K562 (cell line): ENCODE results near the gene GFRA4.

Experiments
- CREB3L1 ChIP-seq: fragments of 450-650 bp; IDR thresholded peaks from 2 replicates; pipeline ENCODE4 v1.6.1; 2014; ENCODE audit warnings: low read depth, mild to moderate bottlenecking, moderate library complexity, borderline replicate concordance
- ESRRA ChIP-seq: fragments of 450-650 bp; IDR thresholded peaks from 2 replicates; pipeline ENCODE4 v1.6.1; 2014; ENCODE audit warnings: low read depth, mild to moderate bottlenecking, moderate library complexity, borderline replicate concordance
- MITF ChIP-seq: IDR thresholded peaks from 2 replicates; pipeline ENCODE4 v1.6.1; 2014; ENCODE audit warnings: antibody characterized with exemption
- NRF1 ChIP-seq, 2 experiments: fragments of 450-650 bp; IDR thresholded peaks in 1 of 2; conservative IDR thresholded peaks in 1 of 2; 2 replicates each; pipeline ENCODE4 v1.6.1; 2014; ENCODE audit warnings: mild to moderate bottlenecking in 2 of 2
- SMARCA5 ChIP-seq: fragments of 450-650 bp; IDR thresholded peaks from 2 replicates; pipeline ENCODE4 v1.6.1; 2016
- UBTF ChIP-seq, 2 experiments: IDR thresholded peaks; 2 replicates each; pipeline ENCODE4 v1.6.1; 2012; ENCODE audit warnings: improper control_type of control experiment in 2 of 2, low read depth in 2 of 2, low read length in 2 of 2, borderline replicate concordance in 1 of 2

- TF ChIP-seq SMARCA5 (no peak), MITF (no peak), CREB3L1 (no peak), NRF1 (conservative IDR thresholded peaks at IDR 0.05 in 1 of 2, IDR thresholded peaks at IDR 0.05 in 1 of 2) (no peak), ESRRA (no peak), UBTF (IDR thresholded peaks at IDR 0.05; ENCODE audit: borderline replicate concordance in 1 of 2, low read depth in 2 of 2, low read length in 2 of 2) (no peak)
Measured at GRCh38 chr20:3661814-3662665, 1.2 kb downstream of the GFRA4 start.
